HG03139 (cell line): Measurements from ENCODE around the gene WAPL.
"Not testable (repeated sequence)": the region's sequence is repeated elsewhere in the genome, so short reads cannot be mapped to it uniquely, and the experiment has no call there.

Experiments used
- ATAC-seq: cut with Tn5 transposase; IDR thresholded peaks from one replicate; pipeline ENCODE4 v1.9.1; 2021; ENCODE audit not compliant: unreplicated experiment

Gene WAPL

GRCh38 chr10:86525713-86526112 is 4.1 kb upstream of the WAPL start:
- not testable (repeated sequence) for ATAC-seq

- ATAC-seq: no peak
Measured at GRCh38 chr10:86524225-86524962, 2.8 kb upstream of the WAPL start.

- ATAC-seq: no peak
Measured at GRCh38 chr10:86523348-86523747, 1.8 kb upstream of the WAPL start.

- ATAC-seq: no peak
Measured at GRCh38 chr10:86522510-86522855, 891 bp upstream of the WAPL start.

GRCh38 chr10:86520871-86521677 is 518 bp downstream of the WAPL start:
- ATAC-seq: peak; percentile 19

GRCh38 chr10:86518781-86519180 is 2.8 kb downstream of the WAPL start:
- ATAC-seq: no peak

GRCh38 chr10:86512137-86512536 is 9.5 kb downstream of the WAPL start:
- no peak for ATAC-seq

- ATAC-seq: no peak
Measured at GRCh38 chr10:86511027-86511865, 10.3 kb downstream of the WAPL start.

- ATAC-seq: no peak
Measured at GRCh38 chr10:86509145-86509544, 12.4 kb downstream of the WAPL start.

GRCh38 chr10:86508217-86508616 is 13.4 kb downstream of the WAPL start:
- no peak for ATAC-seq

- ATAC-seq: no peak
Measured at GRCh38 chr10:86506499-86506898, 15.1 kb downstream of the WAPL start.

GRCh38 chr10:86506062-86506461 is 15.5 kb downstream of the WAPL start:
- no peak for ATAC-seq

- ATAC-seq: no peak
Measured at GRCh38 chr10:86504510-86504909, 17.1 kb downstream of the WAPL start.

- no peak for ATAC-seq
Measured at GRCh38 chr10:86500846-86501245, 20.7 kb downstream of the WAPL start.

- ATAC-seq: no peak
Measured at GRCh38 chr10:86498598-86498997, 23.0 kb downstream of the WAPL start.

GRCh38 chr10:86497621-86498020 is 24.0 kb downstream of the WAPL start:
- no peak for ATAC-seq

- ATAC-seq: no peak
Measured at GRCh38 chr10:86489960-86490612, 31.5 kb downstream of the WAPL start.

GRCh38 chr10:86489071-86489810 is 32.4 kb downstream of the WAPL start:
- ATAC-seq: no peak

- no peak for ATAC-seq
Measured at GRCh38 chr10:86486856-86487255, 34.7 kb downstream of the WAPL start.

GRCh38 chr10:86483664-86484063 is 37.9 kb downstream of the WAPL start:
- no peak for ATAC-seq
